ENCODE results near the gene ABCG1.
A peak's percentile ranks its signal among the peaks of the same experiment; 100 is the strongest.

Gene ABCG1

GRCh38 chr21:42330380-42331371, 111.7 kb downstream of the ABCG1 start:
- in situ Hi-C loops (cut with MboI; ENCODE audit: low sequenced_read_pairs, unreplicated experiment), result no loop called here
- peak; percentile 53 for DNase-seq (ENCODE audit: low spot score)
- TF ChIP-seq CTCF (IDR thresholded peaks at IDR 0.05; ENCODE audit: borderline replicate concordance, control extremely low read depth, extremely low read depth, insufficient read depth, missing control alignments), result no peak

GRCh38 chr21:42331660-42332059, 112.7 kb downstream of the ABCG1 start:
- no peak for TF ChIP-seq CTCF (IDR thresholded peaks at IDR 0.05; ENCODE audit: borderline replicate concordance, control extremely low read depth, extremely low read depth, insufficient read depth, missing control alignments)
- DNase-seq (ENCODE audit: low spot score), result no peak
- in situ Hi-C loops (cut with MboI; ENCODE audit: low sequenced_read_pairs, unreplicated experiment), result no loop called here

- in situ Hi-C loops (cut with MboI; ENCODE audit: low sequenced_read_pairs, unreplicated experiment), result no loop called here
- DNase-seq (ENCODE audit: low spot score), result no peak
- TF ChIP-seq CTCF (IDR thresholded peaks at IDR 0.05; ENCODE audit: borderline replicate concordance, control extremely low read depth, extremely low read depth, insufficient read depth, missing control alignments), result no peak
Measured at GRCh38 chr21:42332557-42333317, 113.8 kb downstream of the ABCG1 start.

- DNase-seq (ENCODE audit: low spot score), result no peak
- TF ChIP-seq CTCF (IDR thresholded peaks at IDR 0.05; ENCODE audit: borderline replicate concordance, control extremely low read depth, extremely low read depth, insufficient read depth, missing control alignments), result no peak
- in situ Hi-C loops (cut with MboI; ENCODE audit: low sequenced_read_pairs, unreplicated experiment), result no loop called here
Measured at GRCh38 chr21:42336054-42336453, 117.1 kb downstream of the ABCG1 start.

GRCh38 chr21:42337276-42337675, 118.3 kb downstream of the ABCG1 start:
- no peak for TF ChIP-seq CTCF (IDR thresholded peaks at IDR 0.05; ENCODE audit: borderline replicate concordance, control extremely low read depth, extremely low read depth, insufficient read depth, missing control alignments)
- in situ Hi-C loops (cut with MboI; ENCODE audit: low sequenced_read_pairs, unreplicated experiment), result no loop called here
- no peak for DNase-seq (ENCODE audit: low spot score)

GRCh38 chr21:42337830-42338728, 119.1 kb downstream of the ABCG1 start:
- in situ Hi-C loops (cut with MboI; ENCODE audit: low sequenced_read_pairs, unreplicated experiment), result no loop called here
- DNase-seq (ENCODE audit: low spot score), result peak; percentile 72

More at GRCh38 chr21:42337830-42338728, 119.1 kb downstream of the ABCG1 start:
- TF ChIP-seq CTCF (IDR thresholded peaks at IDR 0.05; ENCODE audit: borderline replicate concordance, control extremely low read depth, extremely low read depth, insufficient read depth, missing control alignments), result peak; percentile 60

All from GM13976 (cell line).